Stimulated activated CD8-positive, alpha-beta memory T cell treated with anti-CD3 and anti-CD28 coated beads, Interleukin-2, amount 100 ng/mL, for 48 hours (primary cell): ENCODE results near the gene CTDSP2.
"Not testable (repeated sequence)": the region's sequence is repeated elsewhere in the genome, so short reads cannot be mapped to it uniquely, and the experiment has no call there.

Source experiments
- DNase-seq, 2 donors: peaks; one replicate each; pipeline ENCODE4 v3.0.0-alpha.2; 2020; ENCODE audit warnings: low read depth in 2 of 2

CTDSP2 gene

DNA sequence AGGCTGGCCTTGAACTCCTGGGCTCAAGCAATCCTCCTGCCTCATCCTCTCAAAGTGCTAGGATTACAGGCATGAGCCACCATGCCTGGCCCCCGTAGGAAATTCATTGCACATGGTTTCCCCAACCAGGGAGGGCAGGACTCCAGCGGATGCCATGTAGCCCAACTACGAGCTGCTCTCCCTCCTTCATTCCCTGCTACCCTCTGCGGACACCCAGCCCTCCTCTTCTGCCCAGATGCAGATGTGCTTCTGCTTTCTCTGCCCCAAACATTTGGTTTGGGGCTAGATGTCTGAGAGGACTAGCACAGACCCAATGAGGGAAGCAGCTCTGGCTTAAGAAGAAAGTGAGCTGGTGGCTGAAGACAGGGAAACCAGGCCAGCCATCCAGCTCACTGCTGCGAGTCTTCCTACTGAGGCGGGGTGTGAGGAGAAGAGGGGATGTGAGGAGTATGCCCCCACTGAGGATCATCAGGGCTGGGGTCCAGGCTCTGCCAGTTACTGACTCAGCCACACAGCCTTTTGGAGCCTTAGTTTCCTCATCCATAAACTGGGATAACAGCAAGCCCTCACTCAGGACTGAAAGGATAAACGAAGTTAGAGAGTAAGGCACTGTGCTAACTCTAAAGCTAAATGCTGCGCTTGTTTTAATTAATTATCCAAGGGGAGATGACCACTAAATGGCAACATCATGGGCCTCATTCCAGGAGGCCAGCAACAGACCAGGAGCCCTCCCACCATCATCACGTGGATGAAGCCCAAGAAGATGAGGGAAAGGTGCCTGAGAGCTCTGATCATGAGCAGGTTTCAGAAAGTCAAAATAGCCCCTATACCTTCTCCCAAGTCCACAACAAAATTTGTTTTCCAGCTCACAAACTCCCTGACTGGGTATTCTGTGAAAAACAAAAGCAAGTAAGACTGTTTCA is 10.9 kb downstream of the CTDSP2 start:
- no peak for DNase-seq

DNA sequence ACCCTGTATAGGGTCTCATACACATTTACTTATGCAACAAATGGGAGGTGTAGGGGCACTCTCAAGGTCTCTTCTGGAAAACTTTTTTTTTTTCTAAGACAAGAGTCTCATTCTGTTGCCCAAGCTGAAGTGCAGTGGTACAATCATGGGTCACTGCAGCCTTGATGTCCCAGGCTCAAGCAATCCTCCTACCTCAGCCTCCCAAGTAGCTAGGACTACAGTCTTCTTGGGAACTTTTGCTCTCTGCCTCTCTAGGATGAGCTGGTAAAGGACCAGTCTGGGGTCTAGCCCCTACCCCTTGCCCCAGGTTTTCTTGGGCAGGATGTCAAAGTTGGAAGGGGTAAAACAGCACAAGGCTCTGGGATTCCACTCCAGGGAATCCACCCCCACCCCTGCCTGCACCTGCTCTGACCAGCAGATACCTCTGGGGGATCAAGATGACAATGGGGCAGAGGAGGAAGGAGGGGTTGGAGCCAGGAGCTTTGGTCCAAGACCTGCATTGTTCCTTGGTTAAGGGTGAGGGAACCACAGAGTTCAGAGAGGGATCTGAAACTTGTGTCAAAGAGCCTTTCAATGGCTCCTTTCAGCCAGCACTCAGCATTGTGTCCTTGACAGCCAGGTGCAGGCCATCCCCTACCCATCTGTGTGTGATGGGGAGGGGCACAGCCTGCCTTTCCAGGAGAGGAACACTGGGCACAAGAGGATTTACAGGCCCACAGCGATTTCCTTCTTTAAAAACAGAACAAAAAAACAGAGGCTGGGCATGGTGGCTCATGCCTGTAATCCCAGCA is 12.2 kb downstream of the CTDSP2 start:
- DNase-seq, result no peak

DNA sequence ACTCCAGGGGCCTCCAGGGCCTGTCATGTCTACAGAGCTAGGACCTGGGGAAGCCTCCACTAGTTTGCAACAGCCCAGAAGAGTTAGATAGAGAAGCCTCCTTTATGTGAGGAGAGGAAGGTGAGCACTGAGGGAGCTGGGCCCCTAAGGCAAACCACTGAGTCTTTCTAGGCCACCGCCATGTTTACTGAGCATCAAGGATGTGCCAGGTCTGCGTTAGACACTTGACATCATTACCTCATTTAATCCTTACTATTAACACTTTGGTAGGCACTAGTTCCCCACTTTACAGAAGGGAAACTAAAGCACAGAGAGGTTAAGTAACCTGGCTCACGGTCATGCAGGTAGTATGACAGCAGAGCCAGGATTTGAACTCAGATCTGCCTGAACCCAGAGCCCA is 12.9 kb downstream of the CTDSP2 start:
- no peak for DNase-seq

DNA sequence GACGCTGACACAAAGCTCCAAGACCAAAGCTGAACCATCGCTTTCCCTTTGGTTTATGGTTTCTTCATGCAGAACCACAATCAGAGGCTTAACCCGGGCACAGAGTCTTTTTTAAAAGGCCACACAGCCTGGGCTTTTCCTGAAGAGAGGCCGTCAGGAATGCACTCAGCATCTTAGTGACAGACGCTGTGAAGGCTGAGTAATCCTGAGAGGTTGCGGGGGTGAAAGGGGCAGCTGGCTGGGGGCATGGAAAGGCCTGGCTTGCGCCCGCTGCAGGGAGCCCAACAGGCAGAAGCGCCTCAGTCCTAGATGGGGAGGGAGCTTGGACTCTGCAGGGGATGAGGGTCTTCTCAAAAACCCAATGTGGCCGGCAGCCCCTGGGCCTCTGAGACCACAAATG is 13.6 kb downstream of the CTDSP2 start:
- DNase-seq, result no peak

DNA sequence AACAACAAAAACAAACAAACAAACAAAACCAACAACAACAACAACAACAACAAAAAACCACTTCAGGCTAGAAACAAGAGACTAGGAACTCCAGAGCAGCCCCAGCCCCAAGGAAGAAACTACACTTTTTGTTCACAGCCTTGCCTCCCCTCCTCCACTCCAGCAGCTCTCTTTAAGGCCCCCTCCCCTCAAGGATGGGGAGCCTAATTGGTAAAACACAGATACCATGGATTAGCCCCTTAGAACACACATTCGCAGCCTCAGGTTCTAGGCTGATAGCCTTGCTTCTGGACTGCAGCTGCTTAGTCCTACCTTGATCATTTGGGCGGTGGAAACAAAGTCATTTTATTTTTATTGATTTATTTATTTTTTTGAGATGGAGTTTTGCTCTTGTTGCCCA is 16.1 kb downstream of the CTDSP2 start:
- no peak for DNase-seq

DNA sequence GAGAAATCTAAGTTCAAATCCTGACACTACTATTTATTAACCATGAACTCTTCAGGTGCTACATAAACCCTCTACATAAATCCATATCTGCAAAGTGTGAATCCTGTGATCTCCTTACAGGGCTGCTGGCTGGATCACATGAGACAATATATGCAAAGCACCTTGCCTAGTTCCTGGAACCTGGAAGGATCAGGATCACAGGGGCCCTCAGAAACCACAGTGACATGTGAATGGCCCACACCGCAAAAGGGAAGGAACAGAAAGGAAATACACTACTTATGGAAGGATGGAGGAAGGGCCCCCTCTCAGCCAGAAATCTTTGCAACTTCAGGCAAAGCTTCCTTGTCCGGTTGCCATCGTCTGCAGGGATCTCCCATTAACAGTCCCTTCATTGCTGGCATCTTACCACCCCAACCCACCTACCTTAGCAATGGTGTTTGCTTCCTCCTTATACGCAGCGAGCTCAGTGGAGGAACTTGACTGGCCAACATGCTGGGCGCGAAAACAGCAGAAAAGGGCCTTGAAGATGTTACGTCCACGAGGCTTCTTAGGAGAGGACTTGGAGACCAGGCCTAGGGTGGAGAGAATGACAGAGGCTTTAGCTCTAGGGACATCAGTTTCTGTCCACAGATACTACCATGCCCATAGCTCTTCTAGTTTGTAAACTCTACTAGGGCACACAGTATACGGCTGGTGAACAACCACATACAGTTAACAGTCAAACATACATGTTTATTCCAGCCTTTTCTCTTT is 17.3 kb downstream of the CTDSP2 start:
- no peak for DNase-seq

DNA sequence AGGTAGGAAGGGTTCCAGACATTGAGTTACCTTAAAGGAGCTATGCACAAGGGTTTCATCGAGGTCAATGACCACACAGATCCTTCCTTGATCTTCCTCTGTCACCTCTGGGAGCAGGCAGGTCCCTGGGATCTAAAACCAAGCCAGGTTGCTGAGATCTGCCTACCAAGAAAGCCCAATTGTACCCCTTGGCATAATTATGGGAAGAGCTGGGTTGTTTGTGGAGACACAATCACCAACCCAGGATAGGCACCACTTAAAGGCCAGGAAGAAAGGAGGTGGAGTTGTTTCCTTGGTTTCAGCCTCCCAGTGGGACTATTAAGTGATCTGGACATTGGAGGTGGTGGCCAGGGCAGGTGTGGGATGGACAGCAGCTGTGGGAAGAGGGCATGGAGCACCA is 19.6 kb downstream of the CTDSP2 start:
- DNase-seq, result no peak

DNA sequence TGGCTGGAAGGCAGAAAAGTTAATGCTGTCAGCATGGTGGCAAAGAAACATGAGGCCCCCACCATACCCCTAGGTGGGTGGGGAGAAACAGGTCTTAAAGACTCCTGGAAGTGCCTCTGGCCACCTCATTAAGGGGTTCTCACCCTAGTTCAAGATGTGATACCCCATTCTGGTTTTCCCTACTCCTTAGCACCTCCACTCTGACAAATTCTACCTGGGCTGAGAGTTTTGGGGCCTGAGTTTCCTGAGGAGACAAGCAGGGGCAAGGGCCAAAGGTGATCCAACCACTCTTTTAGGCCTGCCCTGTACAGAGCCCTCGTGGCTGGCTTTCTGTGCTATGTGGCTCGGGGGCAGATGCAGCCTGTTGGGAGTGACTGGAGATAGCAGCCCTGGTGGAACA is 20.1 kb downstream of the CTDSP2 start:
- DNase-seq, result no peak

DNA sequence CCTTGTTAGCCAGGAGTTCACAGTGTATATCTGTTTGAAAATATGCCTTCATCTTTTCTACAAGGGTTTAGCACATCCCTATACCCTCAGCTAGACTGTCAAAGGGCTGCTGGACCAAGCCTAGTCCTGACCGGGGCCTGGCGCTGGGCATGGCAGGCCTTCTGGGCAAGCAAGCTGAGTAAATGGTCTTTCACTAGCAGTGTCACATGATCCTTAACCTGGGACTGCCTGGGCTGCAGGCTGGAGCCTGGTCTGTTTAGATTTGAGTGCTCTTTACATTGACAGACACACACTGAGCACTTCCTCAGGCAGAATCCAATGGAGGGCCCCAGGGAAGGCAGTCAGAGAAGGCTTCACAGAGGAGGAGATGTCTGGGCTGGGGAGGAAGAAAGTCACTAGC is 21.1 kb downstream of the CTDSP2 start:
- no peak for DNase-seq

DNA sequence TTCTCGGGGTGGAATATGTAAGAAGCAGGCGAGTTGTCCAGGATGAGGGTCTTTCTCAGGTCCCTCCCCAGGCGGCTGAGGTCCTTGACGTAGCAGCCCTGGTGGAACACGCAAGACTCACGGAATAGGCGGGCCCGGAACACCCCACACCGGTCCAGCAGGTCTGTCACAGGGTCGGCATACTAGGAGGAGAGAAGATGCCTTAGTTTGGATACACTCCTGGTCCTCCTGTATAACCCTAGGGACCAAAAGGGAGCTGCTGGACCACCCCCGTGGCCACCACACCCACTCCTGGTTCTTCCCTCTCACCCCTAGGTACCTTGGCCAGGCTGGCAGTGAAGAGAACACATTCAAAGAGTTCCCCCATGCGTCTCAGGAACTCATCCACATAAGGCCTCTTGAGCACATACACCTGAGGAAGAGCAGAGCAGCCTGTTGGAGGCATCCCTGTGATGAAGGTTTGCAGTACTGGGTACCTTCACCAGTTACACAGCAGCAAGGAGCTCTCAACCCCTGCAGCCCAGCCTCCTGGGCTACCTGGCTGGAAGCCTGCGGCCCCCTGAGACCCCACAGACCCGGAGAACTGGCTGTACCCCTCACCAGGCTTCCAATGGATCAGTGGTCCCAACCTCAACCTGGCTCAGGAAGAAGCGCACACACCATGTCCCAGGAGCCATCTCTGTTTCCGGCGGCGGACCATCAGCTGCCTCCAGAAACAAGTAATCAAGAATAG is 22.5 kb downstream of the CTDSP2 start:
- DNase-seq, result no peak

DNA sequence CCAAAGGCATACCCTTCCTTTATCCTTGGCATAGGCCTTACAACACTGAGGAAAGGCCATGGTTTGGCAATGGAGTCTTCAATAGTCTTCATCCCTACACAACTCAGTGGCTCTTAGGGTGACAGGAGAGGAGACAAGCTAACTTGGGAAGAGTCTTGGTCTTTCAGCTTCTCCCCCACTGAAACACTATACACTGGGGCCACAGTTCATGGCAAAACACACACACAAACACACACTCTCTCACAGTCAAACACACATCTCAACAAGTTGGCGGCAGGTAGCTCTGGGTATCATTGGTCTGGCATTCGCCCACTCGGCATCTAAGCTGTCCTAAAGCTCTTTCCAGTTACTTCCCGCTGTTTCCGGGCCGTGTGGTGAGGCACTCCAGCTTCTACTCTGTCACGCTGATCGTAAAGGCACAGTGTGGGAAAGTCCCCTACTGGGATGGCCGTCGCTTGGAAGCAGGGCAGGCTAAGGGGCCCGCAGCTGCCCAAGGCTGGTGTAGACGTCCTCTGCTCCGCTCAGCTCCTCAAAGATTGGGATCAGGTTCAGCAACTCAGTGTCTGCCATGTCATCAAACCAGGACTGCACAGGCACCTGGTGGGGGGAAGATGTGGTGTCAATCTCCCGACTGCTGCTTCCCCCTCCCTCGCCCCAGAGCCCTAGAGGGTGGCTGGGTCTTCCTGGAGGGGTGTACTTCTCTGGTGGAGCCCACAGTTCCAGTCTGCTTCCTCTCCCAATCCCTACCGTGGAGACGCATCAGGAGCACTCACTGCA is 23.2 kb downstream of the CTDSP2 start:
- DNase-seq, result no peak

DNA sequence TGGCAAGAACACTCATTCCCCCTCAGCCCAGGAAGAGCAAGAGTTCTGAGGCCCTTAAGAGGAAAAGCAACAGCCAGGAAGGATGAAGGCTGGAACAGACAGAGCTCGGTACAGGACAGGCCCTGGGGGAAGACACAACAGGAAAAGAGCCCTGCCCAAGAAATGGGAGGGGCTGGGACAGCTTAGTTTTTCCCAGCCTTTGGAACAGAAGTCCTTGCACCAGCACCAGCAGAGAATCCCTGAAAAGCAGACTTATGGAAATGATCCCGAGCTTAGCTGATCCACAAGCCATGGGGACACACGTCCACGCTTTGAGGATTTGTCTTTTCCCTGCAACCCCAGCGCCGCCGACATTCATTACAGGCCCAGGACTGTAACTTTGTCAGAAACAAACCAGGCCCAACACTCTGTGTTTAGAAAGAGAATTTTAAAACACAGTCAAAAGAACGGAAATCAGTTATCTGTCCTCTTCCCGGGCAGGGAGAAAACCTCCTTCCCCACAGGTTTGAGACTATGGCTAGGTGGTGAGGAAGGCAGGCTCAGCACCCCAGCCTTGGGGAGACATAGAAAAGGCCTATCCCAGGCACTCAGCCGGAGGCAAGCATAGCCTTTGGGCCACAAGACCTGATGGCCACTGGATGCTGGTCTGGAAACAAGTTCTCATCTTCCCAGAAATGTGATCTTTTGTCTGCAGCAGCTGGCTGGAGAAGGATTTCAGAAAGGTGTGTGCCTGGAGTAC is 24.0 kb downstream of the CTDSP2 start:
- no peak for DNase-seq

DNA sequence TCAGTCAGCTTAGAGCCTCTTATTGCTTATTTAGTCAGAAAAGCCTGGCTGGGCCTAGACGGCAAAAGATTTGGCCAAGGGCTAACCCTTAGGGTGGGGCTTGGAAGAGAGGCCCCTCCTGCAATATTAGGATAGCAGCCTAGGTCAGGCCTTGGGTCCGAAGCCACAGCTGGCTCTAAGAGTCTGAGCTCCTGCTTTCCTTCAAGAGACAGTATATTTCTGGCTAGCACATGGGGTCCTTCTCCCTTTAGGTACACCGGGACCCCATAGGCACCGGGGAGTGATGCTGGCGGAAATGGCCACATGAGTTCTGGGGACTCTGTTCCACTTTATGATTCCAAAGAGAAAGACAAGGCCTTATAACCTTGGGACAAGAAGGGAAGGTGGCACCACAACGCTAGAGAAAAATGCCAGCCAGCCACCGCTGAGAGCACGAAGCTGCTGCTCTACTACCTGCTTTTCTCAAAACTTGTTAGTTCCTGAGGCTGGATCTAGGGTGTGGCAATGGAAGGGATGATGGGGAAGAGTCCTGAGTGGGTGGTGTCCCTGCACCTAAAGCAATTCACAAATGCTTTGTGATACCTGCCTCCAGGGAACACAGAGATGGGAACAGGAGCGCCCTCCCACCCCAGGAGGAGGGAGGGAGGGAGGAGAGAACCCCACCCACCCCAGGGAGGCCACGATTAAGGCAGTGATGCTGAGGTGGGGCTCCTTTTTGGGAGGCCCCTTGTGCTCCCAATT is 24.9 kb downstream of the CTDSP2 start:
- DNase-seq, result no peak

DNA sequence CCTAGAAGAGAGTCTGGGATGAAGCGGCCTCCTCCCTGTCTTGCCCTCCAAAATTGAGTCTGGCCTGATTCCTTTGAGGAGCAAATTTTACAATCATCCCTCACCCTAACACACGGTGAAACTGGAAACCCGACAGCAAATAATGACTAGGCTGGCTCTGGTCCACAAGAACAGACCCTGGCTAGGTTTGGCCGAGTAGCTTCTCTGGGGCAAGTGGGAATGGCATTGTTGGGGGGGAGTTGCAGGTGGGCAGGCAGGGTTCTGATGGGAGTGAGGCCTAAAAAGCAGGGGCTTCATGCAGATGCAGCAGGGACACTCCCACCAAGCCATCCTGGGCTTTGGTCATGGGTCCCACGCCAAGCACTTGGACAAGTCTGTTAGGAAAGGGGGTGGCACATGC is 25.5 kb downstream of the CTDSP2 start:
- not testable (repeated sequence) for DNase-seq

DNA sequence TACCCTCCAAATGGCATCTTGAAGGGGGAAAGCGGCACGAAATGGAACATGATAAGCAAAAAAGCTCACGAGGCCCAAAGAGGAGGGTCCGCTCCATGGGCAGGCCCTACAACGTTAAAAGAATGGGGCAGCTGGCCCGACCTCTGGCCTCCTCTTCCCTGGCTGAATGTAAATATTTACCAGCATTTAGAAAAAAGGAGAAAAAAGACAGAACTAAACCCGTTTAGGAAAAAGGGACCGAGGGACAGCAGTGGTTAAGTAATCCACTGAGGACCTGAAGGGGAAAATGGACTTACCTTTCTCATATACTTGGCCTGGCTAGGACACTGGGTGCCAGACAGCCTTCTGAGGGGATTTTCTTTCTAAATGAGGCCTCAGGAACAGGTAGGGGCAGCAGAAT is 26.4 kb downstream of the CTDSP2 start:
- not testable (repeated sequence) for DNase-seq

DNA sequence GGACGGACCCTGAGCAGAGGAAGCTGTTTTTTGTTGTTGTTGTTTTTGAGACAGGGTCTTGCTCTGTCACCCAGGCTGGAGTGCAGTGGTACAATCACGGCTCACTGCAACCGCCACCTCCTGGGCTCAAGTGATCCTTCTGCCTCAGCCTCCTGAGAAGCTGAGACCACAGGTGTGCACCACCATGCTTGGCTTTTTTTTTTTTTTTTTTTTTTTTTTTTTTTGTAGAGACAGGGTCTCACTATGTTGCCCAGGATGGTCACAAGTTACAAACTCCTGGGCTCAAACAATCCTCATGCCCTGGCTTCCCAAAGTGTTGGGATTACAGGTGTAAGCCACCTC is 28.6 kb downstream of the CTDSP2 start:
- not testable (repeated sequence) for DNase-seq

DNA sequence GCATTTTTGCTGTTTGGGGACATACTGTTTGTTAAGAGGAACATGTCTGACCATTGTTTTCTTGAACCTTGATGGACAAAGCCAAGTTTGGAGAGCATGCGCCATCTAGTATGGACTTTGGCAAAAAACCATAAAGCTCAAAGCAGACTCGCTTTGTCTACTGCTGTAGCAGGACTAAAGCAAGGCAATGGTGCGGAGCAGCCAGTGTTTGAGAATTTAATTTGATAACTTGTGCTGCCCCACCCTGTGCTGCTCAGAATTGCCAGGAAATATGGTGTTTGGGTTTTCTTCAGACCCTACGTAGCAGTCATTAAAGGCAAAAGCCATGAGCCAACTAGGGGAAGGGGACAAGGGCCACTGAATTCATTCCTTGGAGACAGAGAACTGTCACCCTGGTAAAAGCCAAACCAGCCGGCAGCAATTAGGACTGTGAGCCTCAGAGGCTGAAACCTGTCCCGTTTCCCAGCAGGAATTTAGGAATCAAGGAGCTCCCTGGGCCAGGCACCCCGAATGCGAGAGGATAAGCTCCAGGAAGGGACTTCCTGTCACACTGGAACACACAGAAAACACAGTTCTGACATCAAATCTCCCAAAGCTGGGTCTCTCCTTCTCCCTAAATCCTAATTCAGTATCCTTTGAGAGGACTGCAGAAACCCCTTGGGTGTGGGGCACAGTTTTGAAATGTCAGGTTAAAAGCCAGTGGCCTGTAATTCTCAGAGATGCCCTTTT is 29.1 kb downstream of the CTDSP2 start:
- no peak for DNase-seq

DNA sequence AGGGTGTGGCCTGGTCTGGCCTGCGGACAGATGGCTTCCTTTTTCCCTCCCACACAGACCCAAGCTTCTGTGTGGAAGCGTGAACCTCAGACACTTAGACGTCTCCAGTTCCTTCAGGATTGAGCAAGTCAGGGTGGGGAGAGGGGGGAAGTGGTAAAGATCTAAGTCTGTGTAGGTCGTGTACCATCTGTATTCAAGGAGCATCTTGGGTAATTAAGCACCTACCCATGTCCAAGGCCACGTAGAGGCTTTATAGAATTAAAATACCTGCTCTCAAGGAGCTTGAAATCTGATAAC is 29.7 kb downstream of the CTDSP2 start:
- DNase-seq, result no peak
